Measurements from ENCODE around the gene ABCA7.

Gene ABCA7

DNA sequence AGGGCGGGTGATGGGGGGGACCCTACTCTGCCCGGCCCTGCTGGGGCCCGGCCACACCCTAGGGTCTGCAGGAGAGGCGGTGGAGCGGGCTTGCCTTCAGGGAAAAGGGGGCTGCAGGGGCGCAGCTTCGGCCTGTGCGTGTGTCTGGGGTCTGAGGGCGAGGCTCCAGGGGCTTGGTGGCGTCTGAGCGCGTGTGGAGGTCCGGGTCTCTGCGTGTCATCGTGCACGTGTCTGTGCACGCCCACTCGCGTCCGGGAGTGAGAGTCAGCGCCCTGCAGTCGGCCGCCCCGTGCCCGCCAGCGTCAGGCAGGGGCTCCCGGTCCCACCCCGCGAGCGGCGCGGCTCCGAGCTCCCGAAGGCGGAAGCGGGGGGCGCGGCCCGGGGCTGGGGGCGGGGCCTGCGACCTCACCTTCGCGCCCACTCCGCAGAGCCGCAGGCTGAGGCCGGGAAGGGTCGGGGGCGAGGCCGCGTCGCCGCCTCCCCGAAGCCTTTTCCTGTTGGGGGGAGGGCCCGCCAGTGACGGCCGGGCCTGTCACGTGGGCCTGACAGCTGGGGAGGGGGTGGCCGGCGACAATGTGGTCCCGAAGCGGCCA is 26.9 kb downstream of the ABCA7 start, which contains the start of gene ARHGAP45:
TSS of gene ARHGAP45 (plus strand) at position 420 of the 593 bp plus-strand sequence. CDS start 239 bp downstream, outside the sequence.
- 15% methylated on average over 51 of the region's 61 CpGs for WGBS

GRCh38 chr19:1067341-1067957 is 27.5 kb downstream of the ABCA7 start:
- Histone ChIP-seq H3K23ac (ENCODE audit: low read length in 2 of 2) (no peak overlapping the region), H3K4ac (ENCODE audit: low read depth in 1 of 2, low read length in 2 of 2) (no peak overlapping the region), H3K9ac (ENCODE audit: low read length) (no peak overlapping the region), H3K36me3 (ENCODE audit: control insufficient read depth in 1 of 2, insufficient read depth in 2 of 2, low read depth in 1 of 2, low read length in 2 of 2) (peaks cover 0 to 7% of the 10 kb centered on the region in 2 experiments), H2BK12ac (ENCODE audit: low read length in 2 of 2) (no peak overlapping the region), H2BK120ac (ENCODE audit: low read depth, low read length) (no peak overlapping the region), H3K4me1 (ENCODE audit: control insufficient read depth, insufficient read depth, low read depth, low read length) (peaks cover 39% of the 10 kb centered on the region), H2AK5ac (ENCODE audit: low read length, severe bottlenecking) (no peak overlapping the region), H4K8ac (ENCODE audit: low read length) (peak overlapping the region; percentile 38), H2BK5ac (ENCODE audit: low read depth, low read length, poor library complexity, severe bottlenecking) (no peak overlapping the region), H3K14ac (ENCODE audit: low read length in 2 of 2) (no peak overlapping the region), H3K18ac (ENCODE audit: low read depth in 1 of 2, low read length in 2 of 2) (no peak overlapping the region), H3K4me3 (ENCODE audit: insufficient read depth in 1 of 2, low read depth in 1 of 2, low read length in 2 of 2) (peak overlapping the region in 1 of 2 experiments; percentile 28), H3K9me3 (ENCODE audit: control insufficient read depth, low read length) (no peaks in the 10 kb centered on the region), H3K27me3 (ENCODE audit: control insufficient read depth in 1 of 2, insufficient read depth in 1 of 2, low read length in 2 of 2) (peaks cover 50 to 74% of the 10 kb centered on the region in 2 experiments), H4K91ac (ENCODE audit: low read length) (no peak overlapping the region), H2AFZ (ENCODE audit: low read depth, low read length) (no peak overlapping the region), H3K27ac (ENCODE audit: low read length, poor library complexity, severe bottlenecking) (no peak overlapping the region), H2BK15ac (ENCODE audit: low read depth, poor library complexity, severe bottlenecking) (peak overlapping the region; percentile 84), H3K4me2 (ENCODE audit: low read length, poor library complexity, severe bottlenecking) (peak overlapping the region; percentile 53), H3K79me1 (replicated peaks; ENCODE audit: low read length, poor library complexity, severe bottlenecking) (no peaks in the 10 kb centered on the region)
- WGBS, result 19% methylated on average over 38 of the region's 38 CpGs
- no peak for DNase-seq

More for the DNA sequence above, 26.9 kb downstream of the ABCA7 start, which contains the start of gene ARHGAP45:
- H3K18ac ChIP-seq (ENCODE audit: low read depth in 1 of 2, low read length in 2 of 2), result peak within 1 kb of the TSS in 1 of 2 experiments; percentile 56
- H2AFZ ChIP-seq (ENCODE audit: low read depth, low read length), result no peak within 1 kb of the TSS
- H2BK15ac ChIP-seq (ENCODE audit: low read depth, poor library complexity, severe bottlenecking), result peak within 1 kb of the TSS; percentile 84
- peak within 1 kb of the TSS; percentile 53 for H3K4me2 ChIP-seq (ENCODE audit: low read length, poor library complexity, severe bottlenecking)
- no peaks in the 10 kb centered on the region for H3K9me3 ChIP-seq (ENCODE audit: control insufficient read depth, low read length)
- H4K91ac ChIP-seq (ENCODE audit: low read length), result no peak within 1 kb of the TSS
- no peak for DNase-seq
- H4K8ac ChIP-seq (ENCODE audit: low read length), result peak within 1 kb of the TSS; percentile 38
- H3K4me1 ChIP-seq (ENCODE audit: control insufficient read depth, insufficient read depth, low read depth, low read length), result peaks cover 39% of the 10 kb centered on the region
- H2BK5ac ChIP-seq (ENCODE audit: low read depth, low read length, poor library complexity, severe bottlenecking), result no peak within 1 kb of the TSS
- H3K14ac ChIP-seq (ENCODE audit: low read length in 2 of 2), result peak within 1 kb of the TSS in 1 of 2 experiments; percentile 86
- peaks cover 44 to 68% of the 10 kb centered on the region in 2 experiments for H3K27me3 ChIP-seq (ENCODE audit: control insufficient read depth in 1 of 2, insufficient read depth in 1 of 2, low read length in 2 of 2)
- no peak within 1 kb of the TSS for H3K27ac ChIP-seq (ENCODE audit: low read length, poor library complexity, severe bottlenecking)
- H3K9ac ChIP-seq (ENCODE audit: low read length), result no peak within 1 kb of the TSS
- peaks cover 0 to 12% of the 10 kb centered on the region in 2 experiments for H3K36me3 ChIP-seq (ENCODE audit: control insufficient read depth in 1 of 2, insufficient read depth in 2 of 2, low read depth in 1 of 2, low read length in 2 of 2)
- peak within 1 kb of the TSS in 1 of 2 experiments; percentile 48 for H2BK12ac ChIP-seq (ENCODE audit: low read length in 2 of 2)
- H3K23ac ChIP-seq (ENCODE audit: low read length in 2 of 2), result no peak within 1 kb of the TSS
- no peaks in the 10 kb centered on the region for H3K79me1 ChIP-seq (replicated peaks; ENCODE audit: low read length, poor library complexity, severe bottlenecking)
- H2AK5ac ChIP-seq (ENCODE audit: low read length, severe bottlenecking), result no peak within 1 kb of the TSS
- peak within 1 kb of the TSS in 1 of 2 experiments; percentile 28 for H3K4me3 ChIP-seq (ENCODE audit: insufficient read depth in 1 of 2, low read depth in 1 of 2, low read length in 2 of 2)
- no peak within 1 kb of the TSS for H3K4ac ChIP-seq (ENCODE audit: low read depth in 1 of 2, low read length in 2 of 2)
- H2BK120ac ChIP-seq (ENCODE audit: low read depth, low read length), result no peak within 1 kb of the TSS

GRCh38 chr19:1068009-1069001 is 28.4 kb downstream of the ABCA7 start:
- H2BK120ac ChIP-seq (ENCODE audit: low read depth, low read length), result no peak overlapping the region
- H3K27me3 ChIP-seq (ENCODE audit: control insufficient read depth in 1 of 2, insufficient read depth in 1 of 2, low read length in 2 of 2), result peaks cover 50 to 83% of the 10 kb centered on the region in 2 experiments
- H3K14ac ChIP-seq (ENCODE audit: low read length in 2 of 2), result no peak overlapping the region
- H2BK5ac ChIP-seq (ENCODE audit: low read depth, low read length, poor library complexity, severe bottlenecking), result no peak overlapping the region
- DNase-seq, result no peak
- 92% methylated on average over 41 of the region's 45 CpGs for WGBS
- H2BK12ac ChIP-seq (ENCODE audit: low read length in 2 of 2), result no peak overlapping the region
- H3K4me3 ChIP-seq (ENCODE audit: insufficient read depth in 1 of 2, low read depth in 1 of 2, low read length in 2 of 2), result no peak overlapping the region
- H4K91ac ChIP-seq (ENCODE audit: low read length), result no peak overlapping the region
- no peak overlapping the region for H2AFZ ChIP-seq (ENCODE audit: low read depth, low read length)
- no peak overlapping the region for H3K4me2 ChIP-seq (ENCODE audit: low read length, poor library complexity, severe bottlenecking)
- no peak overlapping the region for H2AK5ac ChIP-seq (ENCODE audit: low read length, severe bottlenecking)
- no peak overlapping the region for H3K18ac ChIP-seq (ENCODE audit: low read depth in 1 of 2, low read length in 2 of 2)
- no peak overlapping the region for H3K23ac ChIP-seq (ENCODE audit: low read length in 2 of 2)
- no peaks in the 10 kb centered on the region for H3K9me3 ChIP-seq (ENCODE audit: control insufficient read depth, low read length)
- H3K4ac ChIP-seq (ENCODE audit: low read depth in 1 of 2, low read length in 2 of 2), result no peak overlapping the region
- H2BK15ac ChIP-seq (ENCODE audit: low read depth, poor library complexity, severe bottlenecking), result no peak overlapping the region
- peaks cover 0 to 7% of the 10 kb centered on the region in 2 experiments for H3K36me3 ChIP-seq (ENCODE audit: control insufficient read depth in 1 of 2, insufficient read depth in 2 of 2, low read depth in 1 of 2, low read length in 2 of 2)
- no peak overlapping the region for H3K9ac ChIP-seq (ENCODE audit: low read length)
- peaks cover 39% of the 10 kb centered on the region for H3K4me1 ChIP-seq (ENCODE audit: control insufficient read depth, insufficient read depth, low read depth, low read length)
- H3K27ac ChIP-seq (ENCODE audit: low read length, poor library complexity, severe bottlenecking), result no peak overlapping the region
- no peaks in the 10 kb centered on the region for H3K79me1 ChIP-seq (replicated peaks; ENCODE audit: low read length, poor library complexity, severe bottlenecking)
- no peak overlapping the region for H4K8ac ChIP-seq (ENCODE audit: low read length)

All from mesenchymal stem cell (in vitro differentiated cells and primary cell).